ENCODE data around the gene TNS3.

TNS3 gene

DNA sequence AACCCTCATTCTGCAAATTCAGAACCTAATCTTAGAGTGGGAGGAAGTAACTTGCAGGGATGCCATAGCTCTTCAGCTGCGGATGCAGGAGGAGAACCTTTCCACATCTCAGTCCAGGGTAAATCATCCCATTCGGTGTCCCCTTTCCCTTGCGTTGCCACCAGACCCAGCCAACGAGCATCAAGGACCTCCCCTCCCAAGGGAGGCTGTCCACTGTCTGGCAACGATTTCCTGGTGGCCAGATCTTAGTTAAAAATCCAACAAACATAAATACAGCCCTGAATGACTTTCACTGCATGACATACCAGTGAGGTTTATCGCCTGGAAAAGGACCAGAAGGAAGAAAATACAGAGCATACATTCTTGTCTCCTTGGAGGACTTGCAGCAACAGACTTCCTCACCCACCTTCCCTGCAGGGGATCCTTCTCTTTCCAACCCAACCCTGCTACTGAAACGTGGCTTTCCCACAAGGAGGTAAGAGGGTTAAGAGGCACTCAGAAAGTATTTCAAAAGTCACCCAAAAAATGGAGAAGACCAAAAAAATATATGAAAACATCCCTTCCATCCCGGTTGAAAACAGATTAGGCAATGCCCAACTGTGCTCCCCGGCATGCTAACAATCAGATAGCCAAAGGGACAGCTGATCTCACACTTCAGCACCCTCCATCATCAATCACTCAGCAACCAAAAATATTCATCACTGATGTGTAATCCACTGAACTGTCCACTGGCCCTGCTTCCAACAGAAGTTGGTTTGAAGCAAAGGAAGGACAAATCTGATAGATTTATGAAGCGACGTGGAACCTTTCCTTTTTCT, 206.6 kb downstream of the TNS3 start:
- H3K27me3 ChIP-seq (ENCODE audit: insufficient read depth, poor library complexity, severe bottlenecking), result no peaks in the 10 kb centered on the region
- no peak overlapping the region for H3K27ac ChIP-seq (replicated peaks)
- no peak overlapping the region for H3K4me3 ChIP-seq (replicated peaks; ENCODE audit: insufficient read depth, low read length)
- TF ChIP-seq GABPA (IDR thresholded peaks at IDR 0.05; ENCODE audit: low read depth), result no peak
- TF ChIP-seq SPI1 (IDR thresholded peaks at IDR 0.05; ENCODE audit: borderline replicate concordance, low read depth), result no peak
- no peak for TF ChIP-seq POLR2AphosphoS5 (IDR thresholded peaks at IDR 0.05; ENCODE audit: low read depth)
- TF ChIP-seq, protein P1, sequence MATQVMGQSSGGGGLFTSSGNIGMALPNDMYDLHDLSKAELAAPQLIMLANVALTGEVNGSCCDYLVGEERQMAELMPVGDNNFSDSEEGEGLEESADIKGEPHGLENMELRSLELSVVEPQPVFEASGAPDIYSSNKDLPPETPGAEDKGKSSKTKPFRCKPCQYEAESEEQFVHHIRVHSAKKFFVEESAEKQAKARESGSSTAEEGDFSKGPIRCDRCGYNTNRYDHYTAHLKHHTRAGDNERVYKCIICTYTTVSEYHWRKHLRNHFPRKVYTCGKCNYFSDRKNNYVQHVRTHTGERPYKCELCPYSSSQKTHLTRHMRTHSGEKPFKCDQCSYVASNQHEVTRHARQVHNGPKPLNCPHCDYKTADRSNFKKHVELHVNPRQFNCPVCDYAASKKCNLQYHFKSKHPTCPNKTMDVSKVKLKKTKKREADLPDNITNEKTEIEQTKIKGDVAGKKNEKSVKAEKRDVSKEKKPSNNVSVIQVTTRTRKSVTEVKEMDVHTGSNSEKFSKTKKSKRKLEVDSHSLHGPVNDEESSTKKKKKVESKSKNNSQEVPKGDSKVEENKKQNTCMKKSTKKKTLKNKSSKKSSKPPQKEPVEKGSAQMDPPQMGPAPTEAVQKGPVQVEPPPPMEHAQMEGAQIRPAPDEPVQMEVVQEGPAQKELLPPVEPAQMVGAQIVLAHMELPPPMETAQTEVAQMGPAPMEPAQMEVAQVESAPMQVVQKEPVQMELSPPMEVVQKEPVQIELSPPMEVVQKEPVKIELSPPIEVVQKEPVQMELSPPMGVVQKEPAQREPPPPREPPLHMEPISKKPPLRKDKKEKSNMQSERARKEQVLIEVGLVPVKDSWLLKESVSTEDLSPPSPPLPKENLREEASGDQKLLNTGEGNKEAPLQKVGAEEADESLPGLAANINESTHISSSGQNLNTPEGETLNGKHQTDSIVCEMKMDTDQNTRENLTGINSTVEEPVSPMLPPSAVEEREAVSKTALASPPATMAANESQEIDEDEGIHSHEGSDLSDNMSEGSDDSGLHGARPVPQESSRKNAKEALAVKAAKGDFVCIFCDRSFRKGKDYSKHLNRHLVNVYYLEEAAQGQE (IDR thresholded peaks at IDR 0.05; ENCODE audit: insufficient replicate concordance, low read depth), result no peak
- TF ChIP-seq, protein P2, sequence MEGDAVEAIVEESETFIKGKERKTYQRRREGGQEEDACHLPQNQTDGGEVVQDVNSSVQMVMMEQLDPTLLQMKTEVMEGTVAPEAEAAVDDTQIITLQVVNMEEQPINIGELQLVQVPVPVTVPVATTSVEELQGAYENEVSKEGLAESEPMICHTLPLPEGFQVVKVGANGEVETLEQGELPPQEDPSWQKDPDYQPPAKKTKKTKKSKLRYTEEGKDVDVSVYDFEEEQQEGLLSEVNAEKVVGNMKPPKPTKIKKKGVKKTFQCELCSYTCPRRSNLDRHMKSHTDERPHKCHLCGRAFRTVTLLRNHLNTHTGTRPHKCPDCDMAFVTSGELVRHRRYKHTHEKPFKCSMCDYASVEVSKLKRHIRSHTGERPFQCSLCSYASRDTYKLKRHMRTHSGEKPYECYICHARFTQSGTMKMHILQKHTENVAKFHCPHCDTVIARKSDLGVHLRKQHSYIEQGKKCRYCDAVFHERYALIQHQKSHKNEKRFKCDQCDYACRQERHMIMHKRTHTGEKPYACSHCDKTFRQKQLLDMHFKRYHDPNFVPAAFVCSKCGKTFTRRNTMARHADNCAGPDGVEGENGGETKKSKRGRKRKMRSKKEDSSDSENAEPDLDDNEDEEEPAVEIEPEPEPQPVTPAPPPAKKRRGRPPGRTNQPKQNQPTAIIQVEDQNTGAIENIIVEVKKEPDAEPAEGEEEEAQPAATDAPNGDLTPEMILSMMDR (IDR thresholded peaks at IDR 0.05; ENCODE audit: insufficient read depth, low read length), result no peak
- no peak for DNase-seq (ENCODE audit: low read depth in 1 of 2, low spot score in 1 of 2)

DNA sequence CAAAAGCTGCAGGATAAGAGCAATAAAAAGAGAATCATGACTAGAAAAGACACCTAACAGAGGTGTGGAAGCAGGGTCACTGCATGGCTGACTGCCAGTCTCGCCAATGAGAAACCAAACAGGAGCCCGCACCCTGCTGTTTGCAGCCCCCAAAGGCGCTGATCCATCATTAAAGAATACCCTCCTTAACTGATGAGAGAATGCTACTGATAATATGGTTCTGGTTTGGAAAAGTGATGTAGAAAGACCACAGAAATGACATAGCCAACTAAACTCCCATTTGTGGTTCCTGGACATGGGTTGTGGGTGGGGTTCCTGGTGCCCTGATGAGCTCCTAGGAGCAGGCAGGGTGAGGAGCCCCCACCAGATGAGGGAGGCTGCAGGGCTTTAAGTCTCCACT, 207.4 kb downstream of the TNS3 start:
- no peak overlapping the region for H3K4me3 ChIP-seq (replicated peaks; ENCODE audit: insufficient read depth, low read length)
- no peak for DNase-seq (ENCODE audit: low read depth in 1 of 2, low spot score in 1 of 2)
- TF ChIP-seq, protein P1 (IDR thresholded peaks at IDR 0.05; ENCODE audit: insufficient replicate concordance, low read depth), result no peak
- TF ChIP-seq, protein P2 (IDR thresholded peaks at IDR 0.05; ENCODE audit: insufficient read depth, low read length), result no peak
- H3K27me3 ChIP-seq (ENCODE audit: insufficient read depth, poor library complexity, severe bottlenecking), result no peaks in the 10 kb centered on the region
- H3K27ac ChIP-seq (replicated peaks), result no peak overlapping the region

DNA sequence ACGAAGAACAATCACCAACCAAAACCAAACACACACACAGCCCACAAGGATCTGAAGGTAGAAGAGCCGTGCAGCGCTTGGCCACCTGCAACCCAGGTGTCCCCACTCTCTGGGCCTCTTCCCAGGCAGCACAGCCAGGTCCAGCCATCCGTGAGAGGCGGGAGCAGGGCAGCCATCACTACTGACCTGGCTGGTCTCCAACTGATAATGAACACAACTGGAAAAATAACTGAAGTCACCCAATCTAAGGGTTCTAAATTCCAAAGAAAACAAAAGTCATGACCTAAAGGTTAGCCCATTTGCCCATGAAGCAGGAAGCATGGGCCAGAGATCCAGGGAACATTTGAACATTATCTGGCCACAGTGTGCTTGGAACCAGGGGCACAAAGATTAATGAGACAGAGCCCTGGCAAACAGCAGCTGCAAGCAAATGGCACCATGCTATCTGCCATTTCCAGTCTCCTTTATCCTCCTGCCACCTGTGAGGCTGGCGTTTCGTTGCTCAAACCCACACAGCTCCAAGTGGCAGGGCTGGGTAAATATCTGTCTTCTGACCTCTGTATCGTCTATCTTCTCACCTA, 207.9 kb downstream of the TNS3 start:
- H3K27ac ChIP-seq (replicated peaks), result no peak overlapping the region
- no peak overlapping the region for H3K4me3 ChIP-seq (replicated peaks; ENCODE audit: insufficient read depth, low read length)
- TF ChIP-seq GABPA (IDR thresholded peaks at IDR 0.05; ENCODE audit: low read depth), result no peak
- TF ChIP-seq, protein P2 (IDR thresholded peaks at IDR 0.05; ENCODE audit: insufficient read depth, low read length), result no peak
- TF ChIP-seq POLR2AphosphoS5 (IDR thresholded peaks at IDR 0.05; ENCODE audit: low read depth), result no peak
- TF ChIP-seq SPI1 (IDR thresholded peaks at IDR 0.05; ENCODE audit: borderline replicate concordance, low read depth), result no peak
- TF ChIP-seq, protein P1 (IDR thresholded peaks at IDR 0.05; ENCODE audit: insufficient replicate concordance, low read depth), result no peak
- DNase-seq (ENCODE audit: low read depth in 1 of 2, low spot score in 1 of 2), result no peak
- H3K27me3 ChIP-seq (ENCODE audit: insufficient read depth, poor library complexity, severe bottlenecking), result no peaks in the 10 kb centered on the region

Measured in HL-60 (cell line).